Activated naive CD8-positive, alpha-beta T cell treated with anti-CD3 and anti-CD28 coated beads, Interleukin-2, amount 50 U/mL, for 24 hours (primary cell): ENCODE data around the gene ZNF451.
"Not testable (repeated sequence)": the region's sequence is repeated elsewhere in the genome, so short reads cannot be mapped to it uniquely, and the experiment has no call there.

Source experiments
- ATAC-seq: fragments of 150-1000 bp; cut with Tn5 transposase; one replicate; pipeline ENCODE4 v1.10.0; 2021
- DNase-seq: peaks from one replicate; pipeline ENCODE4 v3.0.0; 2021
- H3K27ac Mint-ChIP-seq: one replicate; pipeline ENCODE4 v1.8.0; 2021; ENCODE audit warnings: mild to moderate bottlenecking, mixed read lengths
- H3K27me3 Mint-ChIP-seq: one replicate; pipeline ENCODE4 v1.8.0; 2021; ENCODE audit warnings: mixed read lengths
- H3K36me3 Mint-ChIP-seq: one replicate; pipeline ENCODE4 v1.8.0; 2021; ENCODE audit warnings: low read depth, mixed read lengths
- H3K4me1 Mint-ChIP-seq: one replicate; pipeline ENCODE4 v1.8.0; 2021; ENCODE audit warnings: mixed read lengths
- H3K4me3 Mint-ChIP-seq: one replicate; pipeline ENCODE4 v1.8.0; 2021; ENCODE audit warnings: mild to moderate bottlenecking, moderate library complexity, mixed read lengths
- H3K9me3 Mint-ChIP-seq: one replicate; pipeline ENCODE4 v1.8.0; 2021; ENCODE audit warnings: mixed read lengths

Gene ZNF451

GRCh38 chr6:57078531-57079207, 11.3 kb upstream of the ZNF451 start:
- H3K27ac Mint-ChIP-seq = no peak overlapping the region
- no peaks in the 10 kb centered on the region for H3K4me1 Mint-ChIP-seq
- peaks cover 14% of the 10 kb centered on the region for H3K36me3 Mint-ChIP-seq
- H3K27me3 Mint-ChIP-seq = no peaks in the 10 kb centered on the region
- H3K9me3 Mint-ChIP-seq = no peaks in the 10 kb centered on the region
- no peak overlapping the region for H3K4me3 Mint-ChIP-seq
- DNase-seq = no peak
- ATAC-seq = no peak

DNA sequence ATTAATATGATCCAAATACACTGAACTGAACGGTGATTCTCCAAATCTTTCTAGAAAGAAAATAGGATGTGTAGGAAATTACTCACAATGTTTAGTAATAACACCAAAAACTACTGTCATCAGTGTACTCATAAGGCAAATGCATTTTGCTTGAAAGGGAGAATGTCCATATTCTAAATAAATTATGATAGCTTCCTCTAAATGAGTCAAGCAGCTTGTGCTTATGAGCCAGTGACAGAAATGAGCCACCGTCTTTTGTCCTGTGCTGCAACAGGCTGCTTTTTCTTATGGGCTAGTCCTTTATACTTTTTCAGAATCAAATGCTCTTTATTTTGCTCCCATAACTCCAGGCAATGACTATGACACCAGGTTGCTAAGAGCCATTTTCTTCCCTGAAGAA, 4.5 kb upstream of the ZNF451 start:
- Mint-ChIP-seq H3K27me3 (no peaks in the 10 kb centered on the region), H3K27ac (no peak overlapping the region), H3K4me3 (no peak overlapping the region), H3K4me1 (peaks cover 6% of the 10 kb centered on the region), H3K36me3 (peaks cover 6% of the 10 kb centered on the region), H3K9me3 (no peaks in the 10 kb centered on the region)
- DNase-seq = no peak
- ATAC-seq = no peak

DNA sequence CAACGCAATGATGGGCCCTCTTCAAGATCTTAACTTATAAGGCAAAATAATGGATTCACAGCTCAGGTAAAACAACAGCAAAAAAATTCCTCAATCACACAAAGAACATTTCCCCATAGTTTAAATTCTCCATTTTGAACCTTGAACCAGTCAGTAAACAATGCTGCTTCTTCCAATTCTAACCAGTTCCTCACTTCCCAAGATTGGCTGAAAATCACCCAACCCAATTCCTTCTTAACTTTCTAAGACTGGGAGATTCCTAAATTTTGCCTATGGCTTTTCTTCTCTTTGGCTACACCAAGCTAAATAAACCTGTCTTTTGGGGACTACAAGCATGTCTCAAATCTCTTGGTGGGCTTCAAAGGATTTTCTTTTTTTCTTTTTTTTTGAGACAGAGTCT, 3.1 kb upstream of the ZNF451 start:
- no peak for DNase-seq
- no peak for ATAC-seq
- no peak overlapping the region for H3K27ac Mint-ChIP-seq
- no peaks in the 10 kb centered on the region for H3K9me3 Mint-ChIP-seq
- no peak overlapping the region for H3K4me3 Mint-ChIP-seq
- no peaks in the 10 kb centered on the region for H3K27me3 Mint-ChIP-seq
- H3K4me1 Mint-ChIP-seq = peaks cover 12% of the 10 kb centered on the region
- H3K36me3 Mint-ChIP-seq = peaks cover 5% of the 10 kb centered on the region

DNA sequence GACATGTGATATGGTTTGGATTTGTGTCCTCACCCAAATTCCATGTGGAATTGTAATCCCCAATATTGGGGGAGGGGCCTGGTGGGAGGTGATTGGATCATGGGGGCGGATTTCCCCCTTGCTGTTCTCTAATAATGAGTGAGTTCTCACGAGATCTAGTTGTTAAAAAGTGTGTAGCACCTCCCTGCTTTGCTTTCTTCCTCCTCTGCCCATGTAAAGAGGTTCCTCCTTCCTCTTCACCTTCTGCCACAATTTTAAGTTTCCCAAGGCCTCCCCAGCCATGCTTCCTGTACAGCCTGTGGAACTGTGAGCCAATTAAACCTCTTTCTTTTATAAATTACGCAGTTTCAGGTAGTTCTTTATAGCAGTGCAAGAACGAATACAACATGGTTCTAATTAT, 2.1 kb upstream of the ZNF451 start:
- ATAC-seq = no peak
- no peak for DNase-seq
- Mint-ChIP-seq H3K36me3 (peaks cover 11% of the 10 kb centered on the region), H3K4me1 (peaks cover 23% of the 10 kb centered on the region), H3K27me3 (no peaks in the 10 kb centered on the region), H3K27ac (no peak overlapping the region), H3K4me3 (no peak overlapping the region), H3K9me3 (no peaks in the 10 kb centered on the region)

- H3K4me3 Mint-ChIP-seq = peak overlapping the region; percentile 84
- no peaks in the 10 kb centered on the region for H3K9me3 Mint-ChIP-seq
- H3K4me1 Mint-ChIP-seq = peaks cover 32% of the 10 kb centered on the region
- H3K27me3 Mint-ChIP-seq = no peaks in the 10 kb centered on the region
- ATAC-seq (no peak), DNase-seq (no peak)
- H3K36me3 Mint-ChIP-seq = peaks cover 16% of the 10 kb centered on the region
- peak overlapping the region; percentile 89 for H3K27ac Mint-ChIP-seq
Measured at GRCh38 chr6:57089265-57089664, 723 bp upstream of the ZNF451 start.

GRCh38 chr6:57090458-57091067, 575 bp downstream of the ZNF451 start:
- H3K4me1 Mint-ChIP-seq = peaks cover 36% of the 10 kb centered on the region
- peaks cover 20% of the 10 kb centered on the region for H3K36me3 Mint-ChIP-seq
- H3K27me3 Mint-ChIP-seq, H3K9me3 Mint-ChIP-seq, DNase-seq, H3K4me3 Mint-ChIP-seq, ATAC-seq, H3K27ac Mint-ChIP-seq: not testable (repeated sequence)

DNA sequence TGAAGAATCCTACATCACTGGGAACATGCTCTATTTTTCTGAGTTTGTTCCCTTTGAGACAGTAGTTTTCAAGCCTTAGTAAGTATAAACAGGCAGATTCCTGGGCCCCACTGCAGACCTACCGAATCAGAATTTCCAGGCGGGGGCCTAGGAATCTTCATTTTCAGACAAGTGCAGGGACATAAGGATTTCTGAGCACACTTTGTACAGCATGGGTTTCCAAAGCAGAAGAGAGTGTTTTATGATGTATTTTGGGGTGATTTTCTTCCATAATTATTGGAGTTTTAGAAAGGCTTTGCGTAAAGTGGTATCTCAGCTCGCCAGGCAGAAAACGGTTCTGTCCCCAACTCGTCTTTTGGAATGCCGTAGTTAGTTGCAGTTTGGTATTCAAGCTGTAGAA, 1.4 kb downstream of the ZNF451 start:
- not testable (repeated sequence) for H3K9me3 Mint-ChIP-seq, ATAC-seq, H3K27me3 Mint-ChIP-seq, DNase-seq
- H3K36me3 Mint-ChIP-seq = peaks cover 20% of the 10 kb centered on the region
- H3K4me1 Mint-ChIP-seq = peaks cover 36% of the 10 kb centered on the region
- H3K4me3 Mint-ChIP-seq = peak overlapping the region; percentile 73
- peak overlapping the region; percentile 55 for H3K27ac Mint-ChIP-seq

GRCh38 chr6:57094689-57095088, 4.7 kb downstream of the ZNF451 start:
- Mint-ChIP-seq H3K36me3 (peaks cover 43% of the 10 kb centered on the region), H3K27ac (no peak overlapping the region), H3K4me1 (peaks cover 40% of the 10 kb centered on the region), H3K9me3 (no peaks in the 10 kb centered on the region), H3K4me3 (no peak overlapping the region), H3K27me3 (no peaks in the 10 kb centered on the region)
- ATAC-seq (no peak), DNase-seq (no peak)

DNA sequence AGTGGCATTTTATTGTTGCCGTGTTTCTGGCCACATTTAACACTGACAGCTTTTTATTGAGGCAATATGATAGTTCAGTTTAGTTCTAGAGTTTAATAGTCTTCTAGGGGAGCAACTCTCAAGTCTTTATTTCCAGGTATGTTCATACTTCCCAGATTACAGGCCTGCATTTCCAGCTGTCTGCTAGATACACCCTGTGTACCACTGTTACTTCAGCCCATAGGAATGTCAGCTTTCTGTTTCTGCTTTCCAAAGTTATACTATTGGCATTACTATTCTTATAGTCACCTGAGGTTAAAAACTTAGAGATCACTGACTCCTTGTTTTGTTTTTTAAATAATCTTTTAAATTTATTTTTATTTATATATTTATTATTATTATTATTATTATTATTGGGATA, 7.6 kb downstream of the ZNF451 start:
- H3K4me1 Mint-ChIP-seq = peaks cover 25% of the 10 kb centered on the region
- ATAC-seq (no peak), DNase-seq (no peak)
- no peak overlapping the region for H3K4me3 Mint-ChIP-seq
- H3K27ac Mint-ChIP-seq = no peak overlapping the region
- H3K27me3 Mint-ChIP-seq = no peaks in the 10 kb centered on the region
- H3K36me3 Mint-ChIP-seq = peaks cover 63% of the 10 kb centered on the region
- H3K9me3 Mint-ChIP-seq = no peaks in the 10 kb centered on the region

GRCh38 chr6:57102976-57103375, 13.0 kb downstream of the ZNF451 start:
- ATAC-seq (no peak), DNase-seq (no peak)
- no peaks in the 10 kb centered on the region for H3K27me3 Mint-ChIP-seq
- H3K4me3 Mint-ChIP-seq = no peak overlapping the region
- H3K36me3 Mint-ChIP-seq = peaks cover 73% of the 10 kb centered on the region
- H3K27ac Mint-ChIP-seq = no peak overlapping the region
- no peaks in the 10 kb centered on the region for H3K9me3 Mint-ChIP-seq
- H3K4me1 Mint-ChIP-seq = peaks cover 21% of the 10 kb centered on the region

GRCh38 chr6:57104336-57104735, 14.3 kb downstream of the ZNF451 start:
- peaks cover 29% of the 10 kb centered on the region for H3K4me1 Mint-ChIP-seq
- no peaks in the 10 kb centered on the region for H3K27me3 Mint-ChIP-seq
- ATAC-seq = no peak
- no peak overlapping the region for H3K4me3 Mint-ChIP-seq
- peaks cover 69% of the 10 kb centered on the region for H3K36me3 Mint-ChIP-seq
- H3K9me3 Mint-ChIP-seq = no peaks in the 10 kb centered on the region
- no peak overlapping the region for H3K27ac Mint-ChIP-seq
- DNase-seq = no peak

- Mint-ChIP-seq H3K27me3 (no peaks in the 10 kb centered on the region), H3K9me3 (no peaks in the 10 kb centered on the region), H3K36me3 (peaks cover 53% of the 10 kb centered on the region), H3K27ac (no peak overlapping the region), H3K4me3 (no peak overlapping the region), H3K4me1 (peaks cover 37% of the 10 kb centered on the region)
- DNase-seq = no peak
- ATAC-seq = no peak
Measured at GRCh38 chr6:57106990-57107389, 17.0 kb downstream of the ZNF451 start.

DNA sequence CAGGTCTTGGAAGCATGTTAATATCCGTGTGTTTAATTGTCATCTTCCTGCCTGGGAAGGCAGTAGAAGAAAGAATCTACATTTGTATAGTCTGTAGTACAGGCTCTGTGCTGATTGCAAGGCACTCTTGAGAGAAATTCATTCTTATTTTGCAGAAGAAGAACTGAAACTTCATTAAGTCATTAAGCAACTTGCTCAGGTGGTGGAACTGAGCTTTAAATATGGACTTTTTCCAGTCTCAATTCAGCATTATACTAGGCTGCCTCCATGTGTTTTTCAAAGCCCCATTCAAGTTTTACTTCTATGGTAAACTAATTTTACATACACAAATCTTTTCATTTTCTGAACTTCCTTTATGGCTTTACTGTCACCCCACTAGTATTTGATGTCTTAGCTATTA, 18.7 kb downstream of the ZNF451 start:
- Mint-ChIP-seq H3K27ac (no peak overlapping the region), H3K27me3 (no peaks in the 10 kb centered on the region), H3K9me3 (no peaks in the 10 kb centered on the region), H3K4me3 (no peak overlapping the region), H3K4me1 (peaks cover 32% of the 10 kb centered on the region), H3K36me3 (peaks cover 38% of the 10 kb centered on the region)
- ATAC-seq (no peak), DNase-seq (no peak)

- H3K27ac Mint-ChIP-seq = no peak overlapping the region
- peaks cover 23% of the 10 kb centered on the region for H3K4me1 Mint-ChIP-seq
- H3K36me3 Mint-ChIP-seq = peaks cover 34% of the 10 kb centered on the region
- no peak for DNase-seq
- H3K27me3 Mint-ChIP-seq = no peaks in the 10 kb centered on the region
- H3K9me3 Mint-ChIP-seq = no peaks in the 10 kb centered on the region
- H3K4me3 Mint-ChIP-seq = no peak overlapping the region
- ATAC-seq = no peak
Measured at GRCh38 chr6:57109880-57110279, 19.9 kb downstream of the ZNF451 start.

DNA sequence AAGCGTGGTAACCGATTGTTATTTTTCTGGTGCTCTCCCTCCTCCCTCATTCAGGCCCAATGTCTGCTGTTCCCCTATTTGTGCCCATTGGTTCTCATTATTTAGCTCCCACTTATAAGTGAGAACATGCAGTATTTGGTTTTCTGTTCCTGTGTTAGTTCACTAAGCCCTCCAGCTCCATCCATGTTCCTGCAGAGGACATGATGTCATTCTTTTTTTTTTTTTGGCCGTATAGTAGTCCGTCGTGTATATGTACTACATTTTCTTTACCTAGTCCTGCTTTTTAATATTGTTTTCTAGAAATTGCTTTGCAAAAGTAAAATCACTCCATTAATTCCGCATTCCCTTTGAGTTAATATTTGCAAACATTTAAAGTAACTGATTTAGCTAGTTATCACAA, 23.1 kb downstream of the ZNF451 start:
- no peak overlapping the region for H3K27ac Mint-ChIP-seq
- peaks cover 25% of the 10 kb centered on the region for H3K4me1 Mint-ChIP-seq
- DNase-seq = no peak
- H3K9me3 Mint-ChIP-seq = no peaks in the 10 kb centered on the region
- H3K4me3 Mint-ChIP-seq = no peak overlapping the region
- ATAC-seq = no peak
- H3K36me3 Mint-ChIP-seq = peaks cover 29% of the 10 kb centered on the region
- H3K27me3 Mint-ChIP-seq = no peaks in the 10 kb centered on the region
